Liver (tissue), 3 donors: ENCODE data around the gene NAP1L4.

Source experiments
- ATF3 ChIP-seq: IDR thresholded peaks from 2 replicates; pipeline ENCODE4 v1.6.1; 2016; ENCODE audit warnings: antibody characterized with exemption
- CTCF ChIP-seq: fragments of 150-350 bp; IDR thresholded peaks from 2 replicates; pipeline ENCODE4 v1.5.1; 2017; ENCODE audit warnings: improper control_type of control experiment, low read depth, low read length; ENCODE audit not compliant: missing input control
- EGR1 ChIP-seq, 2 donors: IDR thresholded peaks; 2 replicates each; pipeline ENCODE4 v1.6.1; 2016 to 2018; ENCODE audit warnings: antibody characterized with exemption in 2 of 2, low read depth in 2 of 2
- HNF4G ChIP-seq: IDR thresholded peaks from 2 replicates; pipeline ENCODE4 v1.6.1; 2016; ENCODE audit warnings: antibody characterized with exemption
- JUND ChIP-seq, 2 donors: IDR thresholded peaks; 2 replicates each; pipeline ENCODE4 v1.6.1; 2016; ENCODE audit warnings: antibody characterized with exemption in 2 of 2
- REST ChIP-seq: IDR thresholded peaks from 2 replicates; pipeline ENCODE4 v1.6.1; 2016; ENCODE audit warnings: antibody characterized with exemption, mild to moderate bottlenecking
- RXRA ChIP-seq, 2 donors: IDR thresholded peaks; 2 replicates each; pipeline ENCODE4 v1.6.1; 2017 to 2018; ENCODE audit warnings: antibody characterized with exemption in 2 of 2, mild to moderate bottlenecking in 1 of 2
- TAF1 ChIP-seq: conservative IDR thresholded peaks from 2 replicates; pipeline ENCODE4 v1.6.1; 2016; ENCODE audit warnings: antibody characterized with exemption, mild to moderate bottlenecking
- YY1 ChIP-seq: IDR thresholded peaks from 2 replicates; pipeline ENCODE4 v1.6.1; 2016; ENCODE audit warnings: antibody characterized with exemption, mild to moderate bottlenecking
- donor health status: healthy.
- donor health status: healthy.

- no peak for TF ChIP-seq CTCF
- no peak for TF ChIP-seq YY1
- TF ChIP-seq TAF1, result no peak
- no peak for TF ChIP-seq HNF4G
- TF ChIP-seq RXRA (IDR thresholded peaks at IDR 0.05), result no peak
- no peak for TF ChIP-seq ATF3
- no peak for TF ChIP-seq EGR1 (IDR thresholded peaks at IDR 0.05; ENCODE audit: low read depth in 2 of 2)
- no peak for TF ChIP-seq REST
- TF ChIP-seq JUND (IDR thresholded peaks at IDR 0.05), result no peak
Observed at GRCh38 chr11:2934611-2935239, 57.4 kb downstream of the NAP1L4 start.
